HFF-Myc (cell line): ENCODE data around the gene RAD52.

Experiments used
- DNase-seq: peaks from one replicate; pipeline ENCODE4 v3.0.0-alpha.2; 2011; ENCODE audit warnings: low read depth; ENCODE audit errors: extremely low read depth
- H3K4me3 ChIP-seq: replicated peaks from 2 replicates; pipeline ENCODE4 v1.5.1; 2011; ENCODE audit warnings: low read depth, mild to moderate bottlenecking, control low read depth, low read length
- CTCF ChIP-seq: IDR thresholded peaks from 2 replicates; pipeline ENCODE4 v1.5.1; 2012; ENCODE audit warnings: mild to moderate bottlenecking, low read depth, low read length, control low read depth; ENCODE audit errors: missing control alignments

RAD52 gene

GRCh38 chr12:884746-885414, 64.6 kb downstream of the RAD52 start:
- TF ChIP-seq CTCF, result no peak
- DNase-seq, result no peak
- H3K4me3 ChIP-seq, result no peak overlapping the region

- no peak for TF ChIP-seq CTCF
- DNase-seq, result no peak
- H3K4me3 ChIP-seq, result no peak overlapping the region
Measured at GRCh38 chr12:880656-881055, 68.8 kb downstream of the RAD52 start.

- no peak overlapping the region for H3K4me3 ChIP-seq
- DNase-seq, result no peak
- TF ChIP-seq CTCF, result no peak
Measured at GRCh38 chr12:879641-880040, 69.9 kb downstream of the RAD52 start.

GRCh38 chr12:873954-874353, 75.5 kb downstream of the RAD52 start:
- H3K4me3 ChIP-seq, result no peak overlapping the region
- DNase-seq, result no peak
- no peak for TF ChIP-seq CTCF

- no peak for DNase-seq
- TF ChIP-seq CTCF, result no peak
- no peak overlapping the region for H3K4me3 ChIP-seq
Measured at GRCh38 chr12:870378-870777, 79.1 kb downstream of the RAD52 start.

GRCh38 chr12:868722-869121, 80.8 kb downstream of the RAD52 start:
- no peak for DNase-seq
- TF ChIP-seq CTCF, result no peak

GRCh38 chr12:867905-868304, 81.6 kb downstream of the RAD52 start:
- TF ChIP-seq CTCF, result no peak
- H3K4me3 ChIP-seq, result no peak overlapping the region
- no peak for DNase-seq

More at GRCh38 chr12:868722-869121, 80.8 kb downstream of the RAD52 start:
- H3K4me3 ChIP-seq, result no peak overlapping the region
